Measurements from ENCODE around the gene KLF15. TPM values are rescaled to one million over a fixed set of nuclear protein-coding genes. Genes with fewer than 3 reads are reported as not detected.

The KLF15 gene
- polyA plus RNA-seq, 1 donor (not counting 4 experiments of a cell fraction or from before 2014, with no cell fraction given): 0.03 TPM

GRCh38 chr3:126353694-126354321 is 3.4 kb downstream of the KLF15 start:
- H3K27me3 ChIP-seq (ENCODE audit: control insufficient read depth, extremely low read depth, insufficient read depth, low read length): peaks cover 36% of the 10 kb centered on the region
- peaks cover 11% of the 10 kb centered on the region for H3K4me1 ChIP-seq (ENCODE audit: control insufficient read depth, extremely low read depth, insufficient read depth, low read length)
- H3K27ac ChIP-seq (ENCODE audit: control insufficient read depth, insufficient read depth, low read length): no peak overlapping the region
- H3K9me1 ChIP-seq (ENCODE audit: control insufficient read depth, extremely low read depth, insufficient read depth, low read length): no peaks in the 10 kb centered on the region
- H3K79me2 ChIP-seq (ENCODE audit: control insufficient read depth, insufficient read depth, low read length): no peaks in the 10 kb centered on the region
- H3K4me2 ChIP-seq (ENCODE audit: control insufficient read depth, extremely low read depth, insufficient read depth, low read depth, low read length): no peak overlapping the region
- DNase-seq (ENCODE audit: low read depth, low spot score) (no peak), FAIRE-seq (no peak)
- no peaks in the 10 kb centered on the region for H3K36me3 ChIP-seq (ENCODE audit: control insufficient read depth in 2 of 2, extremely low read depth in 1 of 2, insufficient read depth in 2 of 2, low read length in 2 of 2)
- dilution Hi-C loops (cut with MboI; ENCODE audit: extremely low pct_ligation_motif_present, low sequenced_read_pairs): no loop called here
- H2AFZ ChIP-seq (ENCODE audit: control insufficient read depth, low read length): no peak overlapping the region
- no peak overlapping the region for H3K4me3 ChIP-seq (ENCODE audit: control insufficient read depth in 2 of 3, extremely low read depth in 1 of 3, insufficient read depth in 2 of 3, low read depth in 1 of 3, low read length in 3 of 3)
- no peak for TF ChIP-seq CTCF (optimal IDR thresholded peaks at IDR 0.05 in 1 of 3, IDR thresholded peaks at IDR 0.05 in 1 of 3, conservative IDR thresholded peaks at IDR 0.05 in 1 of 3; ENCODE audit: extremely low read depth in 1 of 3, insufficient read depth in 2 of 3, low read length in 3 of 3)
- no peak for TF ChIP-seq EZH2 (IDR thresholded peaks at IDR 0.05; ENCODE audit: low read length)
- no peaks in the 10 kb centered on the region for H4K20me1 ChIP-seq (ENCODE audit: control insufficient read depth, extremely low read depth, insufficient read depth, low read length)
- H3K9me3 ChIP-seq (ENCODE audit: control insufficient read depth, low read depth, low read length): no peaks in the 10 kb centered on the region
- no peak overlapping the region for H3K9ac ChIP-seq (ENCODE audit: control insufficient read depth, extremely low read depth, insufficient read depth, low read length)

- H3K36me3 ChIP-seq (ENCODE audit: control insufficient read depth in 2 of 2, extremely low read depth in 1 of 2, insufficient read depth in 2 of 2, low read length in 2 of 2): no peaks in the 10 kb centered on the region
- peaks cover 6% of the 10 kb centered on the region for H3K4me1 ChIP-seq (ENCODE audit: control insufficient read depth, extremely low read depth, insufficient read depth, low read length)
- no peak overlapping the region for H3K9ac ChIP-seq (ENCODE audit: control insufficient read depth, extremely low read depth, insufficient read depth, low read length)
- H4K20me1 ChIP-seq (ENCODE audit: control insufficient read depth, extremely low read depth, insufficient read depth, low read length): no peaks in the 10 kb centered on the region
- H3K79me2 ChIP-seq (ENCODE audit: control insufficient read depth, insufficient read depth, low read length): no peaks in the 10 kb centered on the region
- H3K27ac ChIP-seq (ENCODE audit: control insufficient read depth, insufficient read depth, low read length): no peak overlapping the region
- DNase-seq (ENCODE audit: low read depth, low spot score): no peak
- FAIRE-seq: no peak
- dilution Hi-C loops (cut with MboI; ENCODE audit: extremely low pct_ligation_motif_present, low sequenced_read_pairs): no loop called here
- no peaks in the 10 kb centered on the region for H3K9me1 ChIP-seq (ENCODE audit: control insufficient read depth, extremely low read depth, insufficient read depth, low read length)
- peaks cover 28% of the 10 kb centered on the region for H3K27me3 ChIP-seq (ENCODE audit: control insufficient read depth, extremely low read depth, insufficient read depth, low read length)
- H2AFZ ChIP-seq (ENCODE audit: control insufficient read depth, low read length): no peak overlapping the region
- H3K4me3 ChIP-seq (ENCODE audit: control insufficient read depth in 2 of 3, extremely low read depth in 1 of 3, insufficient read depth in 2 of 3, low read depth in 1 of 3, low read length in 3 of 3): no peak overlapping the region
- no peaks in the 10 kb centered on the region for H3K9me3 ChIP-seq (ENCODE audit: control insufficient read depth, low read depth, low read length)
- H3K4me2 ChIP-seq (ENCODE audit: control insufficient read depth, extremely low read depth, insufficient read depth, low read depth, low read length): no peak overlapping the region
- TF ChIP-seq CTCF (optimal IDR thresholded peaks at IDR 0.05 in 1 of 3, IDR thresholded peaks at IDR 0.05 in 1 of 3, conservative IDR thresholded peaks at IDR 0.05 in 1 of 3; ENCODE audit: extremely low read depth in 1 of 3, insufficient read depth in 2 of 3, low read length in 3 of 3): no peak
- TF ChIP-seq EZH2 (IDR thresholded peaks at IDR 0.05; ENCODE audit: low read length): no peak
Measured at GRCh38 chr3:126352476-126353454, 4.4 kb downstream of the KLF15 start.
